Measurements from ENCODE around the gene SPON2.

DNA sequence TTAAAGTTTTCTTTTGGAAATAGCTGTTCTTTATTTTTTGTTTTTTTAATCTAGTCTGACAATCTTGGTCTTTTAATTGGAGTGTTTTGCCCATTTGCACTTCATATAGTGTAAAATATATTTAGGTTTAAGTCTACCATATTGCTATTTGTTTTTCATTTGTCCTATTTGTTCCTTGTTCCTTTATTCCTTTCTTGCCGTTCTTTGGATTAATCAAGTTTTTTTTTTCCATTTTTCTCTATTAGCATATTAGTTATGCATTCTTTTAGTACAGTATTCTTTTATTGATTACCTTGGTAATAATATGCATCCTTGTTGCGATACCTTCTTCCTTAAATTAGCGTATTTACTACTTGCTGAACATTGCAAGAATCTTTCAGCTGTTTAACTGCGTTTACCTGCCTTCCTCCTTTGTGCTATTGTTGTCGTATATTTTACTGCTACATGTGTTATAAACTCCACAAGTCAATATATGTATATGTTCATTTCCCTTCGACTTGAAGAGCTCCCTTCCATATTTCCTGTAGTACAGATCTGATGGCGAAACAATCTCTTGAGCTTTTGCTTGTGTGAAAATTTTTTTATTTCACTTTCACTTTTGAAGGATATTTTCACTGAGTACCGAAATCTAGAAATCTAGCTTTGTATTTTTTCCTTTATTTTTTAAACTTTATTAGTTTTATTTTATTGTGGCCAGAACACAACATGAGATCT lies 35.2 kb downstream of the SPON2 start:
- TF ChIP-seq, protein P1, sequence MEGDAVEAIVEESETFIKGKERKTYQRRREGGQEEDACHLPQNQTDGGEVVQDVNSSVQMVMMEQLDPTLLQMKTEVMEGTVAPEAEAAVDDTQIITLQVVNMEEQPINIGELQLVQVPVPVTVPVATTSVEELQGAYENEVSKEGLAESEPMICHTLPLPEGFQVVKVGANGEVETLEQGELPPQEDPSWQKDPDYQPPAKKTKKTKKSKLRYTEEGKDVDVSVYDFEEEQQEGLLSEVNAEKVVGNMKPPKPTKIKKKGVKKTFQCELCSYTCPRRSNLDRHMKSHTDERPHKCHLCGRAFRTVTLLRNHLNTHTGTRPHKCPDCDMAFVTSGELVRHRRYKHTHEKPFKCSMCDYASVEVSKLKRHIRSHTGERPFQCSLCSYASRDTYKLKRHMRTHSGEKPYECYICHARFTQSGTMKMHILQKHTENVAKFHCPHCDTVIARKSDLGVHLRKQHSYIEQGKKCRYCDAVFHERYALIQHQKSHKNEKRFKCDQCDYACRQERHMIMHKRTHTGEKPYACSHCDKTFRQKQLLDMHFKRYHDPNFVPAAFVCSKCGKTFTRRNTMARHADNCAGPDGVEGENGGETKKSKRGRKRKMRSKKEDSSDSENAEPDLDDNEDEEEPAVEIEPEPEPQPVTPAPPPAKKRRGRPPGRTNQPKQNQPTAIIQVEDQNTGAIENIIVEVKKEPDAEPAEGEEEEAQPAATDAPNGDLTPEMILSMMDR (optimal IDR thresholded peaks at IDR 0.05 in 1 of 3, IDR thresholded peaks at IDR 0.05 in 1 of 3, conservative IDR thresholded peaks at IDR 0.05 in 1 of 3; ENCODE audit: extremely low read depth in 1 of 3, insufficient read depth in 2 of 3, low read length in 3 of 3), result no peak
- TF ChIP-seq EZH2 (IDR thresholded peaks at IDR 0.05; ENCODE audit: low read length), result no peak

Data from keratinocyte (primary cell).